IMR-90 (cell line): ENCODE results near the gene VPREB3. TPM values are rescaled to one million over a fixed set of nuclear protein-coding genes. Genes with fewer than 3 reads are reported as not detected.

ENCODE experiments used
- ATAC-seq: fragments of 200-7000 bp; cut with Tn5 transposase; 2 replicates; pipeline ENCODE4 v1.9.1; 2020; ENCODE audit warnings: low read depth, mild to moderate bottlenecking, moderate library complexity
- BruUV-seq: library from RNA; stranded (reverse); fragments of 400-500 nt; replicated peaks from 2 replicates; lab custom pipeline; 2021; lab: Mats Ljungman, UMichigan
- CTCF ChIA-PET: fragments of 300-600 bp; formaldehyde crosslinking; extraction: SDS; loops from one replicate; lab custom pipeline; 2021; ENCODE audit warnings: antibody characterized with exemption; lab: Yijun Ruan, JAX
- POLR2A ChIA-PET: fragments of 300-600 bp; sonication (Branson Sonifier 250); formaldehyde crosslinking; loops from one replicate; lab custom pipeline; 2022; ENCODE audit warnings: antibody characterized with exemption; ENCODE audit not compliant: unreplicated experiment; lab: Charles Lee
- DNase-seq: peaks from one replicate; pipeline ENCODE4 v3.0.0; 2013
- H2AFZ ChIP-seq: replicated peaks from 2 replicates; pipeline ENCODE3; 2013; ENCODE audit warnings: low read length, mild to moderate bottlenecking; ENCODE audit not compliant: poor library complexity
- H2AK5ac ChIP-seq: 2 replicates; pipeline ENCODE4 v1.6.1; 2013; ENCODE audit warnings: low read depth, low read length, inconsistent platforms
- H2AK9ac ChIP-seq: replicated peaks from 2 replicates; pipeline ENCODE3; 2013; ENCODE audit warnings: mild to moderate bottlenecking, low read depth, low read length, moderate library complexity; ENCODE audit not compliant: poor library complexity
- H2BK120ac ChIP-seq: 2 replicates; pipeline ENCODE4 v1.6.1; 2013; ENCODE audit warnings: low read depth, low read length, inconsistent platforms
- H2BK15ac ChIP-seq: 3 replicates; pipeline ENCODE4 v1.6.1; 2013; ENCODE audit warnings: low read depth, low read length, inconsistent platforms
- H2BK20ac ChIP-seq: 2 replicates; pipeline ENCODE4 v1.6.1; 2013; ENCODE audit warnings: low read depth, mild to moderate bottlenecking, inconsistent platforms, low read length, moderate library complexity
- H2BK5ac ChIP-seq: 2 replicates; pipeline ENCODE4 v1.6.1; 2013; ENCODE audit warnings: mild to moderate bottlenecking, low read depth, low read length, inconsistent platforms; ENCODE audit not compliant: poor library complexity, severe bottlenecking
- H3K14ac ChIP-seq: replicated peaks from 2 replicates; pipeline ENCODE4 v1.6.1; 2013; ENCODE audit warnings: low read depth, low read length, inconsistent platforms
- H3K18ac ChIP-seq: 2 replicates; pipeline ENCODE4 v1.6.1; 2013; ENCODE audit warnings: low read depth, low read length, control low read depth
- H3K23ac ChIP-seq: 2 replicates; pipeline ENCODE4 v1.6.1; 2013; ENCODE audit warnings: low read depth, low read length, inconsistent platforms
- H3K27ac ChIP-seq: 2 replicates; pipeline ENCODE4 v1.5.1; 2013; ENCODE audit warnings: mild to moderate bottlenecking, control low read depth, low read length; ENCODE audit not compliant: insufficient read depth
- H3K27me3 ChIP-seq: 2 replicates; pipeline ENCODE4 v1.6.1; 2013; ENCODE audit warnings: low read length; ENCODE audit not compliant: control insufficient read depth, insufficient read depth
- H3K36me3 ChIP-seq: 2 replicates; pipeline ENCODE4 v1.6.1; 2013; ENCODE audit warnings: low read length, mixed read lengths; ENCODE audit not compliant: control insufficient read depth, insufficient read depth
- H3K4ac ChIP-seq: 2 replicates; pipeline ENCODE4 v1.6.1; 2013; ENCODE audit warnings: low read depth, low read length, inconsistent platforms
- H3K4me1 ChIP-seq: 2 replicates; pipeline ENCODE4 v1.6.1; 2013; ENCODE audit warnings: low read length, mixed read lengths; ENCODE audit not compliant: control insufficient read depth, insufficient read depth
- H3K4me2 ChIP-seq: 2 replicates; pipeline ENCODE4 v1.6.1; 2013; ENCODE audit warnings: low read depth, mild to moderate bottlenecking, control low read depth, low read length, moderate library complexity
- H3K4me3 ChIP-seq: 2 replicates; pipeline ENCODE4 v1.5.1; 2013; ENCODE audit warnings: low read depth, mild to moderate bottlenecking, control low read depth, low read length, moderate library complexity; ENCODE audit not compliant: insufficient read depth
- H3K56ac ChIP-seq: 2 replicates; pipeline ENCODE4 v1.6.1; 2013; ENCODE audit warnings: low read length, inconsistent platforms; ENCODE audit not compliant: insufficient read depth; ENCODE audit errors: extremely low read depth
- H3K79me1 ChIP-seq, 2 experiments: 2 replicates each; pipeline ENCODE4 v1.6.1; 2013; ENCODE audit warnings: low read length in 2 of 2, inconsistent platforms in 1 of 2, low read depth in 1 of 2
- H3K9ac ChIP-seq: 2 replicates; pipeline ENCODE4 v1.6.1; 2013; ENCODE audit warnings: low read depth, low read length, control low read depth
- H3K9me1 ChIP-seq: 2 replicates; pipeline ENCODE4 v1.6.1; 2013; ENCODE audit warnings: low read length, inconsistent platforms; ENCODE audit not compliant: insufficient read depth
- H3K9me3 ChIP-seq: 2 replicates; pipeline ENCODE4 v1.6.1; 2013; ENCODE audit warnings: low read length; ENCODE audit not compliant: control insufficient read depth, insufficient read depth
- H4K20me1 ChIP-seq: 2 replicates; pipeline ENCODE4 v1.6.1; 2013; ENCODE audit warnings: low read length, inconsistent platforms; ENCODE audit not compliant: insufficient read depth
- H4K5ac ChIP-seq: 2 replicates; pipeline ENCODE4 v1.6.1; 2013; ENCODE audit warnings: mild to moderate bottlenecking, low read depth, low read length, control low read depth
- H4K8ac ChIP-seq, 2 experiments: 2 replicates each; pipeline ENCODE4 v1.6.1; 2013; ENCODE audit warnings: low read depth in 2 of 2, low read length in 2 of 2, control low read depth in 1 of 2, inconsistent platforms in 1 of 2
- H4K91ac ChIP-seq: 2 replicates; pipeline ENCODE4 v1.6.1; 2013; ENCODE audit warnings: low read depth, low read length, inconsistent platforms; ENCODE audit not compliant: insufficient read depth
- BHLHE40 ChIP-seq: fragments of 150-350 bp; IDR thresholded peaks from 2 replicates; pipeline ENCODE4 v1.6.1; 2016; ENCODE audit warnings: mild to moderate bottlenecking, low read depth, low read length
- CEBPB ChIP-seq: IDR thresholded peaks from 2 replicates; pipeline ENCODE4 v1.6.1; 2012; ENCODE audit warnings: low read depth, low read length, improper control_type of control experiment
- CTCF ChIP-seq: conservative IDR thresholded peaks from 2 replicates; pipeline ENCODE4 v1.5.1; 2012; ENCODE audit warnings: mild to moderate bottlenecking, low read depth, low read length, improper control_type of control experiment
- FOS ChIP-seq: fragments of 150-350 bp; IDR thresholded peaks from 2 replicates; pipeline ENCODE4 v1.6.1; 2016; ENCODE audit warnings: low read depth, low read length
- MAZ ChIP-seq: IDR thresholded peaks from 2 replicates; pipeline ENCODE4 v1.6.1; 2012; ENCODE audit warnings: low read depth, mild to moderate bottlenecking, low read length, improper control_type of control experiment, moderate library complexity, borderline replicate concordance
- MXI1 ChIP-seq: IDR thresholded peaks from 2 replicates; pipeline ENCODE4 v1.6.1; 2012; ENCODE audit warnings: low read depth, mild to moderate bottlenecking, low read length, moderate library complexity, borderline replicate concordance
- NFE2L2 ChIP-seq: fragments of 150-350 bp; IDR thresholded peaks from 2 replicates; pipeline ENCODE4 v1.6.1; 2016; ENCODE audit warnings: low read depth, mild to moderate bottlenecking, low read length
- POLR2A ChIP-seq: IDR thresholded peaks from 2 replicates; pipeline ENCODE4 v1.6.1; 2012; ENCODE audit warnings: mild to moderate bottlenecking, low read depth, low read length
- RAD21 ChIP-seq: IDR thresholded peaks from 2 replicates; pipeline ENCODE4 v1.6.1; 2012; ENCODE audit warnings: low read length, improper control_type of control experiment
- RCOR1 ChIP-seq: IDR thresholded peaks from 2 replicates; pipeline ENCODE4 v1.6.1; 2012; ENCODE audit warnings: mild to moderate bottlenecking, low read length, improper control_type of control experiment; ENCODE audit not compliant: insufficient replicate concordance
- SMC3 ChIP-seq: fragments of 150-350 bp; IDR thresholded peaks from 2 replicates; pipeline ENCODE4 v1.6.1; 2016; ENCODE audit warnings: low read depth, mild to moderate bottlenecking, antibody characterized with exemption, low read length, moderate library complexity
- WGBS, 2 experiments: methylation state at CpG; one replicate each; pipeline versions ENCODE4 v1.1.5 to v1.1.7; 2013; ENCODE audit warnings: missing lambda C conversion rate in 2 of 2; ENCODE audit not compliant: insufficient read length in 1 of 2; ENCODE audit errors: extremely low coverage in 2 of 2; 5-methylcytosine and 5-hydroxymethylcytosine counted together
- dilution Hi-C: fragments of 300-500 bp; cut with HindIII; formaldehyde crosslinking; loops from one replicate; pipeline ENCODE4 v1.14.3; 2018; ENCODE audit warnings: low sequenced_read_pairs; ENCODE audit not compliant: unreplicated experiment
- in situ Hi-C: fragments of 300-500 bp; cut with MboI; formaldehyde crosslinking; loops from 3 replicates; pipeline ENCODE4 v1.14.3; 2019; ENCODE audit warnings: low sequenced_read_pairs, inconsistent platforms, mixed read lengths
- intact Hi-C: fragments of 100-400 bp; cut with micrococcal nuclease; formaldehyde crosslinking; loops from 2 replicates; pipeline ENCODE4 v1.10.0; 2022
- polyA plus RNA-seq, 3 experiments: library from polyadenylated mRNA; depleted of rRNA; stranded (reverse); fragments of >200 nt; gene quantifications; 2 replicates each; pipeline ENCODE4 v1.2.3, GENCODE V29; 2012; ENCODE audit warnings: low replicate concordance in 1 of 3
- total RNA-seq: library from RNA; depleted of rRNA; stranded (reverse); fragments of >200 nt; gene quantifications from 2 replicates; pipeline ENCODE4 v1.2.3, GENCODE V29; 2012
- TF ChIP-seq, protein P1 (sequence below): fragments of 150-350 bp; IDR thresholded peaks from 2 replicates; pipeline ENCODE4 v1.6.1; 2016; ENCODE audit warnings: low read depth, mild to moderate bottlenecking, low read length, moderate library complexity, borderline replicate concordance
- TF ChIP-seq, protein P2 (sequence below): fragments of 150-350 bp; IDR thresholded peaks from 2 replicates; pipeline ENCODE4 v1.6.1; 2017; ENCODE audit warnings: mild to moderate bottlenecking, antibody characterized with exemption, low read length, low read depth

VPREB3 gene
- total and polyA plus RNA-seq, 2 of the 4 experiments (the other 2 are of a cell fraction), result not detected

DNA sequence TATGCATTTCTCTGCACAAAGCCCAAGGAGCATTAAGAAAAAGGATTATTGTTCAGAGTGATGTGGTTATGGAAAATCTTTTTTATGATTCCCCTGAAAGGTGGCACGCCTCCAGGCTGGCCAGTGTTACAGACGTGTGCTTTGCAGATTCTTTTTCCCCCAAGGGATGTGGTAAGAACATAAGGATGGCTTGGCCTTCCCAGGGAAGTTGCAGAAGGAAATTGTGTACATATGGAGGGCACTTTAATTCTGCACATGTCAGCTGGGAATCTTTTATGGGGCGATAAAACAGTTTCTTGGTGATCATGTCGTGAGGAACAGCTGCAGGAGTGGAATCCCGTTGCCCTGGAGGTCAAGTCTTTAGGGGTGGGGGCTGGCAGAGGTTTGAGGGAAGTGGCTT lies 42.2 kb upstream of the VPREB3 start:
- Histone ChIP-seq H3K56ac (no peak overlapping the region), H2BK20ac (no peak overlapping the region), H2AK9ac (no peak overlapping the region), H3K9me1 (peaks cover 6% of the 10 kb centered on the region; the same call in 1 of the 2 replicates), H2AFZ (no peak overlapping the region), H2BK5ac (no peak overlapping the region), H3K14ac (no peak overlapping the region), H3K9me3 (no peaks in the 10 kb centered on the region), H2BK15ac (no peak overlapping the region), H4K20me1 (peaks cover 22% of the 10 kb centered on the region), H2AK5ac (no peak overlapping the region), H4K91ac (no peak overlapping the region), H3K4ac (no peak overlapping the region), H3K36me3 (peaks cover 67% of the 10 kb centered on the region), H3K9ac (no peak overlapping the region), H3K27ac (no peak overlapping the region), H3K79me1 (peaks cover 24 to 39% of the 10 kb centered on the region in 2 experiments), H3K4me1 (peaks cover 1% of the 10 kb centered on the region; the same call in 1 of the 2 replicates), H2BK120ac (no peak overlapping the region), H3K4me3 (no peak overlapping the region), H3K18ac (no peak overlapping the region), H3K23ac (no peak overlapping the region), H3K4me2 (no peak overlapping the region), H4K8ac (no peak overlapping the region), H4K5ac (no peak overlapping the region), H3K27me3 (no peaks in the 10 kb centered on the region)
- TF ChIP-seq SMC3, result no peak
- TF ChIP-seq, protein P1, sequence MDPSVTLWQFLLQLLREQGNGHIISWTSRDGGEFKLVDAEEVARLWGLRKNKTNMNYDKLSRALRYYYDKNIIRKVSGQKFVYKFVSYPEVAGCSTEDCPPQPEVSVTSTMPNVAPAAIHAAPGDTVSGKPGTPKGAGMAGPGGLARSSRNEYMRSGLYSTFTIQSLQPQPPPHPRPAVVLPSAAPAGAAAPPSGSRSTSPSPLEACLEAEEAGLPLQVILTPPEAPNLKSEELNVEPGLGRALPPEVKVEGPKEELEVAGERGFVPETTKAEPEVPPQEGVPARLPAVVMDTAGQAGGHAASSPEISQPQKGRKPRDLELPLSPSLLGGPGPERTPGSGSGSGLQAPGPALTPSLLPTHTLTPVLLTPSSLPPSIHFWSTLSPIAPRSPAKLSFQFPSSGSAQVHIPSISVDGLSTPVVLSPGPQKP, result no peak
- TF ChIP-seq FOS, result no peak
- no peak for TF ChIP-seq MXI1
- TF ChIP-seq POLR2A, result no peak
- no peak for TF ChIP-seq NFE2L2
- TF ChIP-seq RAD21, result no peak
- no peak for TF ChIP-seq CEBPB
- TF ChIP-seq CTCF, result no peak
- no peak for TF ChIP-seq MAZ
- TF ChIP-seq, protein P2, sequence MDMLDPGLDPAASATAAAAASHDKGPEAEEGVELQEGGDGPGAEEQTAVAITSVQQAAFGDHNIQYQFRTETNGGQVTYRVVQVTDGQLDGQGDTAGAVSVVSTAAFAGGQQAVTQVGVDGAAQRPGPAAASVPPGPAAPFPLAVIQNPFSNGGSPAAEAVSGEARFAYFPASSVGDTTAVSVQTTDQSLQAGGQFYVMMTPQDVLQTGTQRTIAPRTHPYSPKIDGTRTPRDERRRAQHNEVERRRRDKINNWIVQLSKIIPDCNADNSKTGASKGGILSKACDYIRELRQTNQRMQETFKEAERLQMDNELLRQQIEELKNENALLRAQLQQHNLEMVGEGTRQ, result no peak
- TF ChIP-seq BHLHE40, result no peak
- TF ChIP-seq RCOR1, result no peak
- in situ Hi-C loops (no loop called here), dilution Hi-C loops (no loop called here), intact Hi-C loops (no loop called here)
- no peak for ATAC-seq
- no TSS peak for BruUV-seq
- WGBS, 2 experiments, result 60% methylated on average over 1 of the region's 5 CpGs; no CpG with 5 or more reads in 1 of the 2 experiments
- ChIA-PET POLR2A (interaction anchor here (0.6 kb wide), 1 partner anchor 12 kb away, joined by 4 read pairs; no protein-coding TSS in a partner anchor), CTCF (no interaction called here)
- no peak for DNase-seq
